Caco-2 (cell line): ENCODE measurements around the gene EHD4. TPM values are rescaled to one million over a fixed set of nuclear protein-coding genes. Genes with fewer than 3 reads are reported as not detected.

Source experiments
- BruUV-seq: library from RNA; stranded (reverse); fragments of 400-500 nt; replicated peaks from 2 replicates; lab custom pipeline; 2021; lab: Mats Ljungman, UMichigan
- CTCF ChIA-PET: fragments of 300-600 bp; sonication (Branson Sonifier 250); formaldehyde crosslinking; loops from one replicate; lab custom pipeline; 2022; ENCODE audit warnings: antibody characterized with exemption; lab: Charles Lee
- POLR2A ChIA-PET: fragments of 300-600 bp; sonication (Branson Sonifier 250); formaldehyde crosslinking; loops from one replicate; lab custom pipeline; 2022; ENCODE audit warnings: antibody characterized with exemption; lab: Charles Lee
- DNase-seq, 2 experiments: peaks; one replicate each; pipeline versions ENCODE4 v3.0.0 to v3.0.0-alpha.2; 2020 to 2022
- H3K27me3 ChIP-seq: replicated peaks from 2 replicates; pipeline ENCODE4 v1.6.0; 2011; ENCODE audit warnings: low read length; ENCODE audit not compliant: control insufficient read depth, insufficient read depth
- H3K36me3 ChIP-seq: 2 replicates; pipeline ENCODE4 v1.5.1; 2011; ENCODE audit warnings: low read length; ENCODE audit not compliant: control insufficient read depth, insufficient read depth
- H3K4me1 ChIP-seq: fragments of 250-450 bp; sonication (Bioruptor Pico); 2 replicates; pipeline ENCODE4 v1.5.1; 2020; ENCODE audit warnings: mild to moderate bottlenecking
- H3K4me3 ChIP-seq: 2 replicates; pipeline ENCODE4 v1.5.1; 2011; ENCODE audit warnings: low read depth, mild to moderate bottlenecking, control low read depth, low read length
- H3K9me3 ChIP-seq: fragments of 250-450 bp; sonication (Bioruptor Pico); 2 replicates; pipeline ENCODE4 v1.5.1; 2020; ENCODE audit warnings: mild to moderate bottlenecking, moderate library complexity
- H3K27ac Mint-ChIP-seq: one replicate; pipeline ENCODE4 v1.8.0; 2022; ENCODE audit warnings: mixed read lengths; ENCODE audit not compliant: unreplicated experiment
- H3K27me3 Mint-ChIP-seq: one replicate; pipeline ENCODE4 v1.8.0; 2022; ENCODE audit warnings: mixed read lengths; ENCODE audit not compliant: insufficient read depth, unreplicated experiment
- H3K36me3 Mint-ChIP-seq: one replicate; pipeline ENCODE4 v1.8.0; 2022; ENCODE audit warnings: mild to moderate bottlenecking, mixed read lengths; ENCODE audit not compliant: insufficient read depth, unreplicated experiment
- H3K4me1 Mint-ChIP-seq: one replicate; pipeline ENCODE4 v1.8.0; 2022; ENCODE audit warnings: low read depth, mixed read lengths; ENCODE audit not compliant: unreplicated experiment
- H3K4me3 Mint-ChIP-seq: one replicate; pipeline ENCODE4 v1.8.0; 2022; ENCODE audit warnings: mild to moderate bottlenecking, moderate library complexity, mixed read lengths; ENCODE audit not compliant: unreplicated experiment
- H3K9me3 Mint-ChIP-seq: one replicate; pipeline ENCODE4 v1.8.0; 2022; ENCODE audit warnings: mixed read lengths; ENCODE audit not compliant: unreplicated experiment
- intact Hi-C: fragments of 100-400 bp; cut with micrococcal nuclease; formaldehyde crosslinking; loops from one replicate; pipeline ENCODE4 v1.10.0; 2022; ENCODE audit not compliant: unreplicated experiment
- total RNA-seq: library from RNA; stranded (reverse); gene quantifications from 2 replicates; pipeline ENCODE4 v1.2.3, GENCODE V29; 2022
- TF ChIP-seq, protein P1 (sequence below), 2 experiments: fragments of 200-600 bp in 1 of 2; IDR thresholded peaks; 1 replicate in 1 of 2; 2 replicates in 1 of 2; pipeline versions ENCODE4 v1.5.1 to v1.8.0; 2011 to 2022; ENCODE audit warnings: antibody characterized with exemption in 1 of 2, control low read depth in 1 of 2, inconsistent platforms in 1 of 2, low read depth in 1 of 2, low read length in 1 of 2, mild to moderate bottlenecking in 1 of 2, moderate library complexity in 1 of 2; ENCODE audit not compliant: insufficient read depth in 1 of 2, severe bottlenecking in 1 of 2, unreplicated experiment in 1 of 2

EHD4 gene
- total RNA-seq, 1 experiment from 2014 or later = 31.6 TPM

DNA sequence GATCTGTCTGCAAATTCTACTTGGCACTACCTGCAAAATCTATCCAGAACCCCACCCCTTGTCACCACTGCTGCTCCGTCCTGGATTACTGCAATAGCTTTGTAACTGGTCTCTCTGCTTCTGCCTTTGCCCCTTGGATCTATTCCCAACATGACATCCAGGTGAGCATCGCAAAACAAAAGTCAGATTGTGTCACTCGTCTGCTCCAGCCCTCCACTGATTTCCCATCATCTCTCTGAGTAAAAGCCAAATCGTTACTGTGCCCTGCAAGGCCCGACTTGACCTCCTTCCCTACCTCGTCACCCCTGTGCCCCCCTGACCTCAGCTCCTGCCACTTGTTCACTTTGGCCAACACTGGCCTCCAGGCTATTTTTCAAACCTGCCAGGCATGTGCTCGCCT is 87.9 kb downstream of the EHD4 start:
- Histone ChIP-seq H3K36me3 (no peaks in the 10 kb centered on the region), H3K27me3 (no peaks in the 10 kb centered on the region), H3K9me3 (no peaks in the 10 kb centered on the region), H3K4me3 (no peak overlapping the region), H3K4me1 (no peaks in the 10 kb centered on the region)
- Mint-ChIP-seq H3K27ac (no peak overlapping the region), H3K4me3 (no peak overlapping the region), H3K9me3 (no peaks in the 10 kb centered on the region), H3K4me1 (no peaks in the 10 kb centered on the region), H3K36me3 (no peaks in the 10 kb centered on the region), H3K27me3 (no peaks in the 10 kb centered on the region)
- no TSS peak for BruUV-seq
- ChIA-PET CTCF (no interaction called here), POLR2A (no interaction called here)
- TF ChIP-seq, protein P1, sequence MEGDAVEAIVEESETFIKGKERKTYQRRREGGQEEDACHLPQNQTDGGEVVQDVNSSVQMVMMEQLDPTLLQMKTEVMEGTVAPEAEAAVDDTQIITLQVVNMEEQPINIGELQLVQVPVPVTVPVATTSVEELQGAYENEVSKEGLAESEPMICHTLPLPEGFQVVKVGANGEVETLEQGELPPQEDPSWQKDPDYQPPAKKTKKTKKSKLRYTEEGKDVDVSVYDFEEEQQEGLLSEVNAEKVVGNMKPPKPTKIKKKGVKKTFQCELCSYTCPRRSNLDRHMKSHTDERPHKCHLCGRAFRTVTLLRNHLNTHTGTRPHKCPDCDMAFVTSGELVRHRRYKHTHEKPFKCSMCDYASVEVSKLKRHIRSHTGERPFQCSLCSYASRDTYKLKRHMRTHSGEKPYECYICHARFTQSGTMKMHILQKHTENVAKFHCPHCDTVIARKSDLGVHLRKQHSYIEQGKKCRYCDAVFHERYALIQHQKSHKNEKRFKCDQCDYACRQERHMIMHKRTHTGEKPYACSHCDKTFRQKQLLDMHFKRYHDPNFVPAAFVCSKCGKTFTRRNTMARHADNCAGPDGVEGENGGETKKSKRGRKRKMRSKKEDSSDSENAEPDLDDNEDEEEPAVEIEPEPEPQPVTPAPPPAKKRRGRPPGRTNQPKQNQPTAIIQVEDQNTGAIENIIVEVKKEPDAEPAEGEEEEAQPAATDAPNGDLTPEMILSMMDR (IDR thresholded peaks at IDR 0.05; ENCODE audit: insufficient read depth in 1 of 2, low read depth in 1 of 2, low read length in 1 of 2, severe bottlenecking in 1 of 2, unreplicated experiment in 1 of 2) = no peak
- DNase-seq = no peak
- intact Hi-C loops = no loop called here

DNA sequence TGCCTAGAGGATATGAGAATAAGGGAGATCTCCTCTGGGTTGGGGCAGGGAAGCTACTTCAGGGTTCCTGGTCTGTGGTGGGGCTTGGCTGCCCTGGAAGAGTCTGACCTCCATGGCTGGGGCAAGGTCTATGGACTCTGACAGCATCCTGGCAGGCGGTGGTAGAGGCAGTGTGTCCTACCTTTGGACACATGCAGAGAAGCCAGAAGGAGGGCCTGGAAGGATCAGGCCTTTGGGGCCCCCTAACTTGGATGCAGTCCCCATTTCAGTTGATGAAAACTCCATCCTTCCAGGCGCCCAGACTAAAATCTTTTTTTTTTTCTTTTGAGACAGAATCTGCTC is 88.9 kb downstream of the EHD4 start:
- Mint-ChIP-seq H3K4me3 (no peak overlapping the region), H3K27me3 (no peaks in the 10 kb centered on the region), H3K4me1 (no peaks in the 10 kb centered on the region), H3K27ac (no peak overlapping the region), H3K36me3 (no peaks in the 10 kb centered on the region), H3K9me3 (no peaks in the 10 kb centered on the region)
- Histone ChIP-seq H3K36me3 (no peaks in the 10 kb centered on the region), H3K4me3 (no peak overlapping the region), H3K4me1 (no peaks in the 10 kb centered on the region), H3K9me3 (no peaks in the 10 kb centered on the region), H3K27me3 (no peaks in the 10 kb centered on the region)
- BruUV-seq = no TSS peak
- CTCF ChIA-PET = no interaction called here
- TF ChIP-seq, protein P1 (IDR thresholded peaks at IDR 0.05; ENCODE audit: insufficient read depth in 1 of 2, low read depth in 1 of 2, low read length in 1 of 2, severe bottlenecking in 1 of 2, unreplicated experiment in 1 of 2) = no peak
- POLR2A ChIA-PET = no interaction called here
- intact Hi-C loops = no loop called here
- DNase-seq = no peak

DNA sequence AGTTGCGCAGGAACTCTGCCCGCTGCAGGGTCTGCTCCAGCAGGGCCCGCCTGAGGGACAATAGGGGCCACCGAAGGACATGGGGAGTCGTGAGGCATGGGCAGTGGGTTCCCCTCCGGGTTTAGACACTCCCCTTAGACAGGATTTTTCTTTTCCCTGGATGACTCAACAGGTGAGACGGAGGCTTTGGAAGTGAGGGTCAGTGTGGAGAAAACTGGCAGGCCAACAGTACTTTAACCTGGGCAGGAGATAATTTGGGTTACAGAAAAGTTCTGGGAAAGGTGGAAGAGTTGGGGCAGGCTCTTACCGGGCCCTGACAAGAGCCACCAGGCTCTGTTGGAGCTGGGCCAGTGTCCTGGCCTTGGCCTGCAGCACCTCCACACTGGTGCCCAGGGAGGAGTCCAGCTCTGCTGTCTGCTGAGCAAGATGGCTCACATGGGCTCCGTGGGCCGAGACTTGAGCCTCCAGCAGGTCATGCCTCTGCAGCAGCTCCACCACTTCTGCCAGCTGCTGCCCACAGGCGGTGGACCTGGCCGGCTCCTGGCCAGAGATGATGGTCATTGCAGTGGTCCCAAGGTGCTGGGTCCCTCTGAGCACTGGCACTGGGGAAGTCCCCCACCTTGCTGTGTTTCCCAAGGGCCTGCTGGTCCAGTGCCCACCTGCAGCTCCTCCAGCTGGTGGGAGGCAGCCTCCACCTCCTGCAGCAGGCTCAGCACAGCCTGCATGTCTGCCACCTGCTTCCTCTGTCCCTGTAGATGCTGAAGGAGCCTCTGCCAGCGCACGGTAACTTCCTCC is 89.5 kb downstream of the EHD4 start:
- TF ChIP-seq, protein P1 (IDR thresholded peaks at IDR 0.05; ENCODE audit: insufficient read depth in 1 of 2, low read depth in 1 of 2, low read length in 1 of 2, severe bottlenecking in 1 of 2, unreplicated experiment in 1 of 2) = no peak
- no TSS peak for BruUV-seq
- DNase-seq = no peak
- no peaks in the 10 kb centered on the region for H3K36me3 Mint-ChIP-seq
- no peaks in the 10 kb centered on the region for H3K4me1 Mint-ChIP-seq
- H3K4me3 Mint-ChIP-seq = no peak overlapping the region
- intact Hi-C loops = no loop called here
- H3K9me3 Mint-ChIP-seq = no peaks in the 10 kb centered on the region
- H3K4me3 ChIP-seq = no peak overlapping the region
- H3K4me1 ChIP-seq = no peaks in the 10 kb centered on the region
- CTCF ChIA-PET = no interaction called here
- POLR2A ChIA-PET = no interaction called here
- no peaks in the 10 kb centered on the region for H3K27me3 ChIP-seq
- H3K27me3 Mint-ChIP-seq = no peaks in the 10 kb centered on the region
- H3K27ac Mint-ChIP-seq = no peak overlapping the region
- H3K36me3 ChIP-seq = no peaks in the 10 kb centered on the region
- no peaks in the 10 kb centered on the region for H3K9me3 ChIP-seq
